Stimulated activated naive CD4-positive, alpha-beta T cell (primary cell): ENCODE results near the gene SETD5.
A peak's percentile ranks its signal among the peaks of the same experiment; 100 is the strongest.
"Not testable (repeated sequence)": the region's sequence is repeated elsewhere in the genome, so short reads cannot be mapped to it uniquely, and the experiment has no call there.

Experiments
- DNase-seq, 6 experiments: peaks; one replicate each; lab custom pipeline; 2025; lab: John Stamatoyannopoulos, UW

The SETD5 gene

GRCh38 chr3:9455596-9456131 is 58.2 kb downstream of the SETD5 start:
- DNase-seq, result no peak

- no peak for DNase-seq
Measured at GRCh38 chr3:9467451-9467850, 70.0 kb downstream of the SETD5 start.

GRCh38 chr3:9468460-9468859 is 71.0 kb downstream of the SETD5 start:
- DNase-seq, result no peak

GRCh38 chr3:9469986-9470385 is 72.6 kb downstream of the SETD5 start:
- DNase-seq, result no peak

GRCh38 chr3:9473496-9474065 is 76.2 kb downstream of the SETD5 start:
- DNase-seq, result no peak

- no peak for DNase-seq
Measured at GRCh38 chr3:9474482-9474881, 77.1 kb downstream of the SETD5 start.

- no peak for DNase-seq
Measured at GRCh38 chr3:9476935-9477334, 79.5 kb downstream of the SETD5 start.

GRCh38 chr3:9480265-9480664 is 82.8 kb downstream of the SETD5 start:
- DNase-seq, result no peak

GRCh38 chr3:9485248-9485647 is 87.8 kb downstream of the SETD5 start:
- DNase-seq, result no peak

GRCh38 chr3:9491506-9491905 is 94.1 kb downstream of the SETD5 start:
- no peak for DNase-seq

- DNase-seq, result not testable (repeated sequence)
Measured at GRCh38 chr3:9494036-9494435, 96.6 kb downstream of the SETD5 start.

- no peak for DNase-seq
Measured at GRCh38 chr3:9496893-9497292, 99.5 kb downstream of the SETD5 start.

- DNase-seq, result no peak
Measured at GRCh38 chr3:9497821-9498565, 100.6 kb downstream of the SETD5 start.

GRCh38 chr3:9498781-9499180 is 101.4 kb downstream of the SETD5 start:
- DNase-seq, result no peak

GRCh38 chr3:9499455-9500107 is 102.2 kb downstream of the SETD5 start:
- no peak for DNase-seq

GRCh38 chr3:9500108-9501050 is 103.0 kb downstream of the SETD5 start:
- DNase-seq, result peak; percentile 4 to 57 (median 35)

GRCh38 chr3:9501226-9501625 is 103.8 kb downstream of the SETD5 start:
- DNase-seq, result no peak

- DNase-seq, result peak; percentile 21 to 71 (median 42)
Measured at GRCh38 chr3:9503283-9503682, 105.9 kb downstream of the SETD5 start.

GRCh38 chr3:9507586-9508578 is 110.5 kb downstream of the SETD5 start:
- no peak for DNase-seq

- no peak for DNase-seq
Measured at GRCh38 chr3:9508781-9509180, 111.4 kb downstream of the SETD5 start.
